IPS-18c (cell line): Measurements from ENCODE around the gene VPS45.

Experiments
- H3K4me3 ChIP-seq: 2 replicates; pipeline ENCODE4 v1.7.0; 2013; ENCODE audit warnings: low read depth, mild to moderate bottlenecking, low read length, moderate library complexity; ENCODE audit not compliant: insufficient read depth
- H3K9me3 ChIP-seq: one replicate; pipeline ENCODE4 v1.6.1; 2013; ENCODE audit warnings: mild to moderate bottlenecking, low read length, moderate library complexity; ENCODE audit not compliant: control insufficient read depth, insufficient read depth

Gene VPS45

GRCh38 chr1:150149271-150150132 is 81.9 kb downstream of the VPS45 start, which contains the start of gene PLEKHO1:
Gene PLEKHO1 (plus strand): TSS chr1:150149916. CDS start chr1:150150258, 342 bp downstream.
- H3K4me3 ChIP-seq, result peak within 1 kb of the TSS; percentile 73
- no peaks in the 10 kb centered on the region for H3K9me3 ChIP-seq

GRCh38 chr1:150150133-150151021 is 82.8 kb downstream of the VPS45 start:
- Histone ChIP-seq H3K9me3 (no peaks in the 10 kb centered on the region), H3K4me3 (peak overlapping the region; percentile 73)

GRCh38 chr1:150151291-150152181 is 84.0 kb downstream of the VPS45 start:
- Histone ChIP-seq H3K4me3 (peak overlapping the region; percentile 73), H3K9me3 (no peaks in the 10 kb centered on the region)

- Histone ChIP-seq H3K4me3 (no peak overlapping the region), H3K9me3 (no peaks in the 10 kb centered on the region)
These were observed 84.6 kb downstream of the VPS45 start for GRCh38 chr1:150152182-150152536.

- Histone ChIP-seq H3K4me3 (no peak overlapping the region), H3K9me3 (no peaks in the 10 kb centered on the region)
These were observed 85.3 kb downstream of the VPS45 start for GRCh38 chr1:150152772-150153456.

- H3K9me3 ChIP-seq, result no peaks in the 10 kb centered on the region
- H3K4me3 ChIP-seq, result no peak overlapping the region
These were observed 86.6 kb downstream of the VPS45 start for GRCh38 chr1:150154143-150154542.

GRCh38 chr1:150155413-150156071 is 88.0 kb downstream of the VPS45 start:
- H3K4me3 ChIP-seq, result no peak overlapping the region

GRCh38 chr1:150156868-150157603 is 89.5 kb downstream of the VPS45 start:
- Histone ChIP-seq H3K4me3 (no peak overlapping the region), H3K9me3 (no peaks in the 10 kb centered on the region)

More at GRCh38 chr1:150155413-150156071, 88.0 kb downstream of the VPS45 start:
- H3K9me3 ChIP-seq, result no peaks in the 10 kb centered on the region

- Histone ChIP-seq H3K4me3 (no peak overlapping the region), H3K9me3 (no peaks in the 10 kb centered on the region)
These were observed 92.0 kb downstream of the VPS45 start for GRCh38 chr1:150159550-150159949.

- Histone ChIP-seq H3K9me3 (no peaks in the 10 kb centered on the region), H3K4me3 (no peak overlapping the region)
These were observed 93.5 kb downstream of the VPS45 start for GRCh38 chr1:150160964-150161621.

- Histone ChIP-seq H3K4me3 (no peak overlapping the region; the same call in 1 of the 2 replicates), H3K9me3 (no peaks in the 10 kb centered on the region)
These were observed 94.4 kb downstream of the VPS45 start for GRCh38 chr1:150161747-150162581.

GRCh38 chr1:150162582-150162861 is 94.9 kb downstream of the VPS45 start:
- Histone ChIP-seq H3K4me3 (peak overlapping the region; percentile 41), H3K9me3 (no peaks in the 10 kb centered on the region)

- Histone ChIP-seq H3K9me3 (no peaks in the 10 kb centered on the region), H3K4me3 (peak overlapping the region; percentile 41)
These were observed 95.5 kb downstream of the VPS45 start for GRCh38 chr1:150162862-150163706.

GRCh38 chr1:150164224-150164623 is 96.6 kb downstream of the VPS45 start:
- H3K4me3 ChIP-seq, result no peak overlapping the region
- H3K9me3 ChIP-seq, result no peaks in the 10 kb centered on the region
